Astrocyte of the spinal cord (primary cell): ENCODE results near the gene TCF12.

Experiments used
- DNase-seq: peaks from one replicate; pipeline ENCODE4 v3.0.0; 2011; ENCODE audit warnings: low read depth, low spot score
- H3K4me3 ChIP-seq: 2 replicates; pipeline ENCODE4 v1.5.1; 2011; ENCODE audit warnings: low read depth, mild to moderate bottlenecking, low read length, moderate library complexity
- CTCF ChIP-seq: IDR thresholded peaks from 2 replicates; pipeline ENCODE4 v1.5.1; 2012; ENCODE audit warnings: low read depth, mild to moderate bottlenecking, low read length, inconsistent platforms
- in situ Hi-C: cut with HindIII; loops from 2 replicates; pipeline ENCODE4 v1.10.0; 2017; ENCODE audit warnings: low sequenced_read_pairs

Gene TCF12

DNA sequence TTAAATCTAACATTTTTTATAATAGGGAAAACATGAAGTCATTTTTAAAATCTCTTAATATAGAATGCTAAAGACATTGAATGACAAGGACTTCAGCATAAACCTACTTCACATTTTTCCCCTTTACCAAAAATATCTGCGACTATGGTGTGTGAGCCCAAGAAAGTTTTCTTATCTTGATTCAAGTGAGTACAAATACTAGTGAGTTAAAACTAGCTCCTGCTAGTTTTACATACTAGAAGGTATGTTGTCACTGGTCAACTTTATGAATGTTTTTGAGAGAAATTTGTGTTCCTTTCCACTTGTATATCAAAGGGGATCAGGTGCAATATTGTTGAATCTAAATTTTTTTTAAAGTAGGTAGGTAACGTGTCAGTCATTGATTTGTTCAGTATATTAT, 305.4 kb downstream of the TCF12 start:
- in situ Hi-C loops, result no loop called here
- TF ChIP-seq CTCF, result no peak
- no peak for DNase-seq
- H3K4me3 ChIP-seq, result no peak overlapping the region

DNA sequence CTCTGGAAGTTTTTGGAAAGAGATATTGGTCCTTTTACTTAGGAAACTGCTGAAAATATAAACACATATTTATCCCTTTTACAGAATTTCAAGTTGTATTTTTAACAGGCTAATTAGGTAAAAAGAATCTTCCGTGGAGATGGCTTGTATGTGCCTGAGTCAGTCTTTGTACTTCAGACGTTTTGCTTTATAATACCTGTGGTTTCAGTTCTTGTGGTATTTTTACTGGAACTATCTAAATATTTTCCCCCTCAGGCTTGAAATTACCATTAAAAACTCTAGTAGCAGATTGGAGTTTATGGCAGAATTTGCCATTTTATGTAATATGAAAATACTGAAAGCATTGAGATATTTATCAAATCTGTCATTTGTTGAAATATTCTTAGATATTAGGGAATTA, 306.2 kb downstream of the TCF12 start:
- in situ Hi-C loops, result no loop called here
- DNase-seq, result peak; percentile 82
- no peak overlapping the region for H3K4me3 ChIP-seq
- TF ChIP-seq CTCF, result no peak

GRCh38 chr15:57227166-57227565, 308.7 kb downstream of the TCF12 start:
- DNase-seq, result no peak
- no peak overlapping the region for H3K4me3 ChIP-seq
- no peak for TF ChIP-seq CTCF
- in situ Hi-C loops, result no loop called here

DNA sequence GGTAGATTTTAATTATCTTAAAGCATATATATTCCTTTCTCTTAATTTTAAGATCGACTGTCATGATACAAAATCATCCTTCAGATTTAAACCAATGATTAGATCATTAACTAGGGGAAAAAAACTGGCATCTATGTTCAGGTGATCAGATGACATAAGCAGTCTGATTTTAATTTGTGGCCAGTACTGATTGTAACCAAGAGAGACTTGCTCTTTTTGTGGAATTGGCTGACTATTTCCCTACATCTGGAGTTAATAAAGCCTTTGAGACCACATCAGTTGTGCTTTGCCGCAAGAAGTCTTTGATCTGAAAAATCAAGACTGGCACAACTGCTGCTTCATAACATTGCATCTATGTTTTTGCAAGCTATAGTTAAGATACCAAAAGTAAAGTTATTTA, 309.5 kb downstream of the TCF12 start:
- in situ Hi-C loops, result no loop called here
- DNase-seq, result peak; percentile 92
- no peak for TF ChIP-seq CTCF
- no peak overlapping the region for H3K4me3 ChIP-seq

DNA sequence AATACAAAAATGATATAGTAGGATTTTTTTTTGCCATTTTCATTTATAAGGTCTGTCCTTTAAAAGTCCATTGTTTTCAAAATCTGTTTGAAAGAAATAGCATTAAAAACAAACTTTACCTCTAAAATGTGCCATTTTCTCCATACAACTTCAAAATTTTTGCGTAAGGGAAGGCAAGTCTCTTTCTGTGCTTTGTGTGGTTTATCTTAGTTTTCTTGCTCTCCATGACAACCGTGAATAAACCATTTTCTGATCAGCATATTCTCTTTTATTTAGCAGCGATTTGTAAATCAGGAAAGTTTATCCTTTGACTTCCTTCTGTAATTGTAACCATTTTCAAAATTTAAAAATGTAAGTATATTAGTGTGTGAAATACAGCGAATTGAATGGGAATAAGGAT, 310.0 kb downstream of the TCF12 start:
- H3K4me3 ChIP-seq, result no peak overlapping the region
- in situ Hi-C loops, result no loop called here
- TF ChIP-seq CTCF, result no peak
- no peak for DNase-seq

- no peak for DNase-seq
- in situ Hi-C loops, result no loop called here
- no peak for TF ChIP-seq CTCF
Observed at GRCh38 chr15:57229051-57229450, 310.6 kb downstream of the TCF12 start.

DNA sequence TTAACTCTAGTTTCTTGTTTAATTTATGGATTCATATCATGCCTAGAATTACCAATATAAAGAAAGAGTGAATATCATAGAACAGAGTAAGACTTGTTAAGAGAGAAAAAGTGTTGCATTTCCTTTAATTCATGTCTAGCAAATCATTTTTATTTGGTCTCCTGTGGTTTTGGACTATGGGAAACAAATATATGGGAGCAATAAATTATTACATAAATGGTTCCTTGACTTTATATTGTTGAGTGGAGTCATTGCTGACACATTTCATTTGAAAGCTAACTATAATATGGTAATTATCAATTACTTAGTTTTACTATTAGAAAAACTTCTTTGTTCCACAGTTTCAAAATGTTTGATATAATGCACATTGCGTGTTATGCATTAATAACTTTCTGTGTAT, 313.1 kb downstream of the TCF12 start:
- H3K4me3 ChIP-seq, result no peak overlapping the region
- no peak for DNase-seq
- in situ Hi-C loops, result no loop called here
- TF ChIP-seq CTCF, result no peak

More at GRCh38 chr15:57229051-57229450, 310.6 kb downstream of the TCF12 start:
- no peak overlapping the region for H3K4me3 ChIP-seq
